SK-N-SH (cell line): ENCODE results near the gene WWP2. TPM values are rescaled to one million over a fixed set of nuclear protein-coding genes. Genes with fewer than 3 reads are reported as not detected.

Experiments
- CTCF ChIA-PET: fragments of 300-600, 350-600 bp; formaldehyde crosslinking; extraction: SDS; loops from one replicate; lab custom pipeline; 2021; lab: Yijun Ruan, JAX
- POLR2A ChIA-PET: fragments of 350-600 bp; sonication (Branson Sonifier 250); formaldehyde crosslinking; extraction: SDS; loops from one replicate; lab custom pipeline; 2020; ENCODE audit warnings: antibody characterized with exemption, inconsistent platforms; lab: Yijun Ruan, JAX
- DNase-seq: peaks from one replicate; pipeline ENCODE4 v3.0.0; 2012
- H2AFZ ChIP-seq: fragments of 200-600 bp; sonication (generic); 2 replicates; pipeline ENCODE4 v1.8.1; 2016; ENCODE audit warnings: antibody characterized with exemption, mild to moderate bottlenecking, low read depth
- H3F3A ChIP-seq: fragments of 200-600 bp; sonication (generic); replicated peaks from 2 replicates; pipeline ENCODE3; 2016; ENCODE audit warnings: antibody characterized with exemption, mild to moderate bottlenecking; ENCODE audit not compliant: insufficient read depth
- H3K27ac ChIP-seq, 2 experiments: fragments of 200-500 bp in 1 of 2; fragments of 200-600 bp in 1 of 2; sonication (Bioruptor generic) in 1 of 2; sonication (generic), shearing (Covaris generic) in 1 of 2; 2 replicates each; pipeline versions ENCODE4 v1.5.1 to v1.6.1; 2014 to 2016; ENCODE audit warnings: low read depth in 2 of 2, inconsistent platforms in 1 of 2, low read length in 1 of 2, mild to moderate bottlenecking in 1 of 2, mixed read lengths in 1 of 2
- H3K27me3 ChIP-seq: fragments of 200-600 bp; sonication (generic), shearing (Covaris generic); 2 replicates; pipeline ENCODE4 v1.6.1; 2016; ENCODE audit warnings: mixed run types; ENCODE audit not compliant: insufficient read depth
- H3K36me3 ChIP-seq, 2 experiments: fragments of 200-500 bp in 1 of 2; fragments of 200-600 bp in 1 of 2; sonication (Bioruptor generic) in 1 of 2; sonication (generic) in 1 of 2; replicated peaks in 1 of 2; 2 replicates each; pipeline versions ENCODE3 to v1.5.1; 2014 to 2016; ENCODE audit warnings: low read length in 1 of 2, mild to moderate bottlenecking in 1 of 2; ENCODE audit not compliant: insufficient read depth in 2 of 2, control insufficient read depth in 1 of 2
- H3K4me1 ChIP-seq, 2 experiments: fragments of 200-500 bp in 1 of 2; fragments of 200-600 bp in 1 of 2; sonication (Bioruptor generic) in 1 of 2; sonication (generic), shearing (Covaris generic) in 1 of 2; 2 replicates each; pipeline versions ENCODE4 v1.5.1 to v1.6.1; 2014 to 2016; ENCODE audit warnings: low read depth in 1 of 2, low read length in 1 of 2, mixed run types in 1 of 2; ENCODE audit not compliant: insufficient read depth in 2 of 2, control insufficient read depth in 1 of 2
- H3K4me2 ChIP-seq: fragments of 200-600 bp; sonication (generic), shearing (Covaris generic); 2 replicates; pipeline ENCODE4 v1.6.1; 2017; ENCODE audit warnings: mixed run types
- H3K4me3 ChIP-seq, 2 experiments: fragments of 200-500 bp in 1 of 2; fragments of 200-600 bp in 1 of 2; sonication (Bioruptor generic) in 1 of 2; sonication (generic), shearing (Covaris generic) in 1 of 2; 2 replicates each; pipeline versions ENCODE4 v1.5.1 to v1.8.1; 2014 to 2016; ENCODE audit warnings: low read depth in 2 of 2, inconsistent platforms in 1 of 2, low read length in 1 of 2, mild to moderate bottlenecking in 1 of 2, mixed read lengths in 1 of 2, moderate library complexity in 1 of 2
- H3K79me2 ChIP-seq: fragments of 200-600 bp; sonication (generic); 2 replicates; pipeline ENCODE4 v1.8.1; 2017; ENCODE audit warnings: mild to moderate bottlenecking; ENCODE audit not compliant: insufficient read depth
- H3K9ac ChIP-seq: fragments of 200-600 bp; sonication (generic); 2 replicates; pipeline ENCODE4 v1.6.1; 2017; ENCODE audit warnings: mixed run types
- H3K9me2 ChIP-seq: fragments of 200-600 bp; sonication (generic); 2 replicates; pipeline ENCODE4 v1.6.1; 2017; ENCODE audit warnings: mixed run types
- H3K9me3 ChIP-seq: fragments of 200-600 bp; sonication (generic); 2 replicates; pipeline ENCODE4 v1.6.1; 2017; ENCODE audit warnings: mixed run types, mild to moderate bottlenecking, moderate library complexity
- H4K20me1 ChIP-seq: fragments of 200-600 bp; sonication (generic); 2 replicates; pipeline ENCODE4 v1.6.1; 2017; ENCODE audit warnings: mild to moderate bottlenecking, mixed run types; ENCODE audit not compliant: insufficient read depth
- CHD2 ChIP-seq: fragments of 150-350 bp; IDR thresholded peaks from 2 replicates; pipeline ENCODE4 v1.6.1; 2018; ENCODE audit warnings: low read length; ENCODE audit not compliant: partially characterized antibody
- CTCF ChIP-seq: fragments of 200-600 bp; sonication (generic); IDR thresholded peaks from 2 replicates; pipeline ENCODE4 v1.6.1; 2017; ENCODE audit warnings: antibody characterized with exemption, mild to moderate bottlenecking, moderate library complexity
- ELF1 ChIP-seq: IDR thresholded peaks from 2 replicates; pipeline ENCODE4 v1.4.0; 2012
- EZH2phosphoT487 ChIP-seq: fragments of 200-600 bp; sonication (generic); IDR thresholded peaks from 2 replicates; pipeline ENCODE4 v1.6.1; 2017; ENCODE audit warnings: low read depth, mixed run types, mild to moderate bottlenecking, antibody characterized with exemption, moderate library complexity, borderline replicate concordance
- FOXM1 ChIP-seq: IDR thresholded peaks from 2 replicates; pipeline ENCODE4 v1.4.0; 2012; ENCODE audit warnings: low read depth, mild to moderate bottlenecking
- GATA2 ChIP-seq: sonication (generic); formaldehyde crosslinking; IDR thresholded peaks from 2 replicates; pipeline ENCODE4 v1.5.0; 2020; ENCODE audit warnings: mild to moderate bottlenecking, missing genetic modification reagents
- IRF3 ChIP-seq: fragments of 150-350 bp; IDR thresholded peaks from 2 replicates; pipeline ENCODE4 v1.6.1; 2016; ENCODE audit warnings: mild to moderate bottlenecking, low read depth, low read length
- MAX ChIP-seq: IDR thresholded peaks from 2 replicates; pipeline ENCODE4 v1.4.0; 2012; ENCODE audit warnings: low read depth
- SIN3A ChIP-seq: IDR thresholded peaks from 2 replicates; pipeline ENCODE4 v1.6.1; 2012; ENCODE audit warnings: low read depth, mild to moderate bottlenecking, low read length, moderate library complexity, borderline replicate concordance
- SMC3 ChIP-seq: IDR thresholded peaks from 2 replicates; pipeline ENCODE4 v1.6.1; 2012; ENCODE audit warnings: low read depth, low read length, improper control_type of control experiment
- TAF1 ChIP-seq: IDR thresholded peaks from 2 replicates; pipeline ENCODE4 v1.6.1; 2012; ENCODE audit warnings: low read depth, mild to moderate bottlenecking, low read length, moderate library complexity, borderline replicate concordance
- TCF12 ChIP-seq: IDR thresholded peaks from 2 replicates; pipeline ENCODE4 v1.4.0; 2012
- TEAD4 ChIP-seq: IDR thresholded peaks from 2 replicates; pipeline ENCODE4 v1.4.0; 2012; ENCODE audit warnings: mild to moderate bottlenecking, borderline replicate concordance; ENCODE audit not compliant: insufficient read depth
- WGBS: methylation state at CpG from one replicate; pipeline ENCODE4 v1.1.6; 2017; ENCODE audit warnings: low lambda C conversion rate; 5-methylcytosine and 5-hydroxymethylcytosine counted together
- polyA plus RNA-seq, 3 experiments: library from polyadenylated mRNA; depleted of rRNA; stranded (reverse); fragments of >200 nt; gene quantifications; 2 replicates each; pipeline ENCODE4 v1.2.3, GENCODE V29; 2012
- TF ChIP-seq, protein P1 (sequence below): IDR thresholded peaks from 2 replicates; pipeline ENCODE4; 2012

Gene WWP2
- polyA plus RNA-seq, 1 of the 3 experiments (the other 2 are of a cell fraction): 13.3 TPM

DNA sequence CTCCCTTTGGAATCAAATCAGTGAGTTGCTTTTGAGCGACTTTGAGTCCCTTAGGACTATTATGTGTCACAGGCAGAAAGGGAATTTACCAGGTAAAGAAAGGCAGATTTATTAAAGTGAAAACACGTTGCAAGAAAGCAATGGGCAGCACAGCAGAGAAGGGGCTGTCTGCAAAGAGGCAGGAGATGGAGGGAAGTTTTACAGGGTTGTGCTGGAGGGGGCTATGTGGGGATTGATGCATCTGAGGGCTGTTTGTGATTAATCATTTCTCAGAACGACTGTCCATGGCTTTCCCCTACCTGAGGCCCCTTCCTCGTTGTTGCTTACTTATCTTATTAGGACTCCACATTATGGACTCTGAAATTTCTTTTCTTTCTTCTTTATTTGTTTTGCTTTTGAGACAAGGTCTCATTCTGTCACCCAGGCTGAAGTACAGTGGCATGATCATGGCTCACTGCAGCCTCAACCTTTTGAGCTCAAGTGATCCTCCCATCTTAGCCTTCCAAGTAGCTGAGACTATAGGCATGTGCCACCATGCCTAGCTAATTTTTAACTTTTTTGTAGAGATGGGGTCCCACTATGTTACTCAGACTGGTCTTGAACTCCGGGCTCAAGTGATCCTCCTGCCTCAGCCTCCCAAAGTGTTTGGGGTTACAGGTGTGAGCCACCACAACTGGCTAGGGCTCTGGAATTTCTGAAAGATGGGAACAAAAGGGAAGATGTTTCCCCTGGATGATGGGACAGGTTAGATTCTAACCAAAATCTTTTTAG lies 5.5 kb downstream of the WWP2 start:
- 89% methylated on average over 5 of the region's 5 CpGs for WGBS
- Histone ChIP-seq H2AFZ (no peak overlapping the region), H3K9ac (no peak overlapping the region), H3K79me2 (peaks cover 82% of the 10 kb centered on the region), H4K20me1 (no peaks in the 10 kb centered on the region), H3K9me3 (no peaks in the 10 kb centered on the region), H3K27me3 (no peaks in the 10 kb centered on the region), H3K27ac (no peak overlapping the region), H3F3A (peaks cover 2% of the 10 kb centered on the region), H3K36me3 (no peaks in the 10 kb centered on the region), H3K4me3 (no peak overlapping the region), H3K9me2 (no peaks in the 10 kb centered on the region), H3K4me2 (no peak overlapping the region), H3K4me1 (no peaks in the 10 kb centered on the region)
- ChIA-PET POLR2A (no interaction called here), CTCF (interaction anchor here (0.6 kb wide), 1 partner anchor 39 kb away, joined by 3 read pairs; no protein-coding TSS in a partner anchor)
- TF ChIP-seq TEAD4 (no peak), EZH2phosphoT487 (no peak), FOXM1 (no peak), CHD2 (no peak), IRF3 (no peak), MAX (no peak), SIN3A (no peak)
- TF ChIP-seq, protein P1, sequence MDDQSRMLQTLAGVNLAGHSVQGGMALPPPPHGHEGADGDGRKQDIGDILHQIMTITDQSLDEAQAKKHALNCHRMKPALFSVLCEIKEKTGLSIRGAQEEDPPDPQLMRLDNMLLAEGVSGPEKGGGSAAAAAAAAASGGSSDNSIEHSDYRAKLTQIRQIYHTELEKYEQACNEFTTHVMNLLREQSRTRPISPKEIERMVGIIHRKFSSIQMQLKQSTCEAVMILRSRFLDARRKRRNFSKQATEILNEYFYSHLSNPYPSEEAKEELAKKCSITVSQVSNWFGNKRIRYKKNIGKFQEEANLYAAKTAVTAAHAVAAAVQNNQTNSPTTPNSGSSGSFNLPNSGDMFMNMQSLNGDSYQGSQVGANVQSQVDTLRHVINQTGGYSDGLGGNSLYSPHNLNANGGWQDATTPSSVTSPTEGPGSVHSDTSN: no peak
- no peak for DNase-seq

GRCh38 chr16:69768666-69769065 lies 6.5 kb downstream of the WWP2 start:
- Histone ChIP-seq H3K9me3 (no peaks in the 10 kb centered on the region), H2AFZ (no peak overlapping the region), H3K27me3 (no peaks in the 10 kb centered on the region), H3K4me1 (no peaks in the 10 kb centered on the region), H3K9me2 (no peaks in the 10 kb centered on the region), H3F3A (peaks cover 2% of the 10 kb centered on the region), H3K27ac (no peak overlapping the region), H4K20me1 (no peaks in the 10 kb centered on the region), H3K79me2 (peaks cover 82% of the 10 kb centered on the region), H3K4me3 (no peak overlapping the region), H3K36me3 (no peaks in the 10 kb centered on the region), H3K4me2 (no peak overlapping the region), H3K9ac (no peak overlapping the region)
- TF ChIP-seq SIN3A: no peak
- no peak for TF ChIP-seq TAF1
- no peak for TF ChIP-seq SMC3
- no peak for TF ChIP-seq TCF12
- no peak for TF ChIP-seq TEAD4
- TF ChIP-seq GATA2: no peak
- no peak for TF ChIP-seq CTCF
- no peak for TF ChIP-seq ELF1
- CTCF ChIA-PET: interaction anchor here (1.6 kb wide), 1 partner anchor 162 kb away, joined by 8 read pairs; no protein-coding TSS in a partner anchor
- POLR2A ChIA-PET: no interaction called here
- DNase-seq: no peak
- WGBS: 97% methylated on average over 6 of the region's 6 CpGs
